MM.1S (cell line): Measurements from ENCODE around the gene SCYL2.
A peak's percentile ranks its signal among the peaks of the same experiment; 100 is the strongest.

Experiments
- DNase-seq: peaks from one replicate; pipeline ENCODE4 v3.0.0-alpha.2; 2015
- H2AFZ ChIP-seq: fragments of 300-600 bp; sonication (generic); 2 replicates; pipeline ENCODE4 v1.6.0; 2016; ENCODE audit warnings: antibody characterized with exemption, low read length
- H3F3A ChIP-seq: fragments of 300-600 bp; sonication (generic); 2 replicates; pipeline ENCODE4 v1.6.1; 2016; ENCODE audit warnings: mild to moderate bottlenecking, antibody characterized with exemption, low read length, moderate library complexity, mixed read lengths; ENCODE audit not compliant: insufficient read depth
- H3K27ac ChIP-seq: fragments of 300-600 bp; sonication (generic); 2 replicates; pipeline ENCODE4 v1.5.1; 2016; ENCODE audit warnings: mild to moderate bottlenecking, low read length
- H3K27me3 ChIP-seq: fragments of 300-600 bp; sonication (generic); replicated peaks from 2 replicates; pipeline ENCODE4 v1.6.0; 2016; ENCODE audit warnings: low read length; ENCODE audit not compliant: insufficient read depth
- H3K36me3 ChIP-seq: fragments of 300-600 bp; sonication (generic); replicated peaks from 2 replicates; pipeline ENCODE4 v1.6.1; 2016; ENCODE audit warnings: mild to moderate bottlenecking, low read length, mixed read lengths; ENCODE audit not compliant: insufficient read depth
- H3K4me1 ChIP-seq: fragments of 300-600 bp; sonication (generic); 2 replicates; pipeline ENCODE4 v1.6.1; 2016; ENCODE audit warnings: low read length, mixed read lengths
- H3K4me2 ChIP-seq: fragments of 300-600 bp; sonication (generic); 2 replicates; pipeline ENCODE4 v1.6.0; 2016; ENCODE audit warnings: low read depth, low read length
- H3K4me3 ChIP-seq: fragments of 300-600 bp; sonication (generic); 2 replicates; pipeline ENCODE4 v1.5.1; 2016; ENCODE audit warnings: low read length, mixed read lengths
- H3K79me2 ChIP-seq: fragments of 300-600 bp; sonication (generic); 2 replicates; pipeline ENCODE4 v1.6.1; 2016; ENCODE audit warnings: mixed run types, low read length, mixed read lengths
- H3K9ac ChIP-seq: fragments of 300-600 bp; sonication (generic); 2 replicates; pipeline ENCODE4 v1.6.1; 2016; ENCODE audit warnings: low read length, mixed read lengths
- H3K9me2 ChIP-seq: fragments of 300-600 bp; sonication (generic); replicated peaks from 2 replicates; pipeline ENCODE4 v1.6.1; 2016; ENCODE audit warnings: mild to moderate bottlenecking, low read length, mixed read lengths; ENCODE audit not compliant: insufficient read depth
- H3K9me3 ChIP-seq: fragments of 300-600 bp; sonication (generic); replicated peaks from 2 replicates; pipeline ENCODE4 v1.6.1; 2016; ENCODE audit warnings: mild to moderate bottlenecking, low read length, mixed read lengths; ENCODE audit not compliant: insufficient read depth
- H4K20me1 ChIP-seq: fragments of 300-600 bp; sonication (generic); 2 replicates; pipeline ENCODE4 v1.6.1; 2016; ENCODE audit warnings: mild to moderate bottlenecking, low read length, moderate library complexity, mixed read lengths; ENCODE audit not compliant: insufficient read depth
- CTCF ChIP-seq: fragments of 300-600 bp; sonication (generic); IDR thresholded peaks from 2 replicates; pipeline ENCODE4 v1.5.1; 2016; ENCODE audit warnings: antibody characterized with exemption, low read length, mixed read lengths
- EZH2 ChIP-seq: fragments of 300-600 bp; sonication (generic); optimal IDR thresholded peaks from 2 replicates; pipeline ENCODE3; 2017; ENCODE audit warnings: low read depth, mild to moderate bottlenecking, antibody characterized with exemption, low read length, mixed read lengths
- EZH2phosphoT487 ChIP-seq: fragments of 300-600 bp; sonication (generic); IDR thresholded peaks from 2 replicates; pipeline ENCODE4 v1.6.1; 2018; ENCODE audit warnings: antibody characterized with exemption, low read length

SCYL2 gene

GRCh38 chr12:100268835-100269564 is 2.0 kb downstream of the SCYL2 start:
- H3K27ac ChIP-seq, result no peak overlapping the region
- peak overlapping the region; percentile 80 for H3K4me3 ChIP-seq
- H3K4me1 ChIP-seq, result peaks cover 16% of the 10 kb centered on the region
- H3K9me2 ChIP-seq, result no peaks in the 10 kb centered on the region
- DNase-seq, result no peak
- peaks cover 67% of the 10 kb centered on the region for H3K79me2 ChIP-seq
- no peaks in the 10 kb centered on the region for H3K27me3 ChIP-seq
- H3F3A ChIP-seq, result peaks cover 10% of the 10 kb centered on the region; the same call in 1 of the 2 replicates
- H3K4me2 ChIP-seq, result peak overlapping the region; percentile 72
- no peak for TF ChIP-seq EZH2phosphoT487
- no peak for TF ChIP-seq CTCF
- TF ChIP-seq EZH2, result no peak
- H3K9ac ChIP-seq, result no peak overlapping the region; the same call in 1 of the 2 replicates
- H4K20me1 ChIP-seq, result no peaks in the 10 kb centered on the region
- no peaks in the 10 kb centered on the region for H3K9me3 ChIP-seq
- no peak overlapping the region for H2AFZ ChIP-seq
- H3K36me3 ChIP-seq, result no peaks in the 10 kb centered on the region

GRCh38 chr12:100273782-100274181 is 6.8 kb downstream of the SCYL2 start:
- H3K4me3 ChIP-seq, result no peak overlapping the region
- H3K4me2 ChIP-seq, result no peak overlapping the region
- H3K9me2 ChIP-seq, result no peaks in the 10 kb centered on the region
- H2AFZ ChIP-seq, result no peak overlapping the region
- DNase-seq, result no peak
- H3K9ac ChIP-seq, result no peak overlapping the region
- 0 out of 2 replicates have a peak, but pooled peaks cover 4% of the 10 kb centered on the region for H4K20me1 ChIP-seq
- H3F3A ChIP-seq, result no peaks in the 10 kb centered on the region
- peaks cover 97% of the 10 kb centered on the region for H3K79me2 ChIP-seq
- no peaks in the 10 kb centered on the region for H3K9me3 ChIP-seq
- H3K4me1 ChIP-seq, result peaks cover 9% of the 10 kb centered on the region; the same call in 1 of the 2 replicates
- H3K27ac ChIP-seq, result no peak overlapping the region
- TF ChIP-seq CTCF (no peak), EZH2phosphoT487 (no peak), EZH2 (no peak)
- no peaks in the 10 kb centered on the region for H3K27me3 ChIP-seq
- H3K36me3 ChIP-seq, result no peaks in the 10 kb centered on the region

GRCh38 chr12:100274291-100274690 is 7.3 kb downstream of the SCYL2 start:
- Histone ChIP-seq H3K9me2 (no peaks in the 10 kb centered on the region), H3K27me3 (no peaks in the 10 kb centered on the region), H3K79me2 (peaks cover 97% of the 10 kb centered on the region), H3K4me2 (no peak overlapping the region), H2AFZ (no peak overlapping the region), H3K9me3 (no peaks in the 10 kb centered on the region), H3K9ac (no peak overlapping the region), H3K27ac (no peak overlapping the region), H3K4me1 (peaks cover 4% of the 10 kb centered on the region; the same call in 1 of the 2 replicates), H3K36me3 (no peaks in the 10 kb centered on the region), H4K20me1 (0 out of 2 replicates have a peak, but pooled peaks cover 4% of the 10 kb centered on the region), H3K4me3 (no peak overlapping the region), H3F3A (no peaks in the 10 kb centered on the region)
- no peak for DNase-seq
- TF ChIP-seq EZH2phosphoT487 (no peak), EZH2 (no peak), CTCF (no peak)
